Fibroblast of the conjunctiva (primary cell): ENCODE results near the gene TAOK1.
"Not testable (repeated sequence)": the region's sequence is repeated elsewhere in the genome, so short reads cannot be mapped to it uniquely, and the experiment has no call there.

Experiments
- DNase-seq: peaks from one replicate; pipeline ENCODE4 v3.0.0-alpha.2; 2010; ENCODE audit warnings: low read depth

Gene TAOK1

DNA sequence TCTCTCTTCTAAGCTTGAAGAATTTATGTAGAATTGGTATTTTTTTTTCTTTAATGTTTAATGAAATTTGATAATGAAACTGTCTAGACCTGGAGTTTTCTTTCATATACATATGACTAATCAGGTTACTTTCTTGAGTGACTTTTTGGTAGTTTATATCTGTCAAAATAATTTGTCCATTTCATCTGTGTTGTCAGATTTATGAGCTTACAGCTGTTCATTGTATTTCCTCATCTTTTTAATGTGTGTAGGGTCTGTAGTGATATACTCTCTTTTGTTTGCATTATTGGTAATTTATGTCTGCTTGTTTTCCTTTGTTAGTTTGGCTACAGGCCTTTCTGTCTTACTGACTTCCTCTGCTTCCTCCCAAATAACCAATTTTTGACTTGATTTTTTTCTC is 55.7 kb downstream of the TAOK1 start:
- no peak for DNase-seq

DNA sequence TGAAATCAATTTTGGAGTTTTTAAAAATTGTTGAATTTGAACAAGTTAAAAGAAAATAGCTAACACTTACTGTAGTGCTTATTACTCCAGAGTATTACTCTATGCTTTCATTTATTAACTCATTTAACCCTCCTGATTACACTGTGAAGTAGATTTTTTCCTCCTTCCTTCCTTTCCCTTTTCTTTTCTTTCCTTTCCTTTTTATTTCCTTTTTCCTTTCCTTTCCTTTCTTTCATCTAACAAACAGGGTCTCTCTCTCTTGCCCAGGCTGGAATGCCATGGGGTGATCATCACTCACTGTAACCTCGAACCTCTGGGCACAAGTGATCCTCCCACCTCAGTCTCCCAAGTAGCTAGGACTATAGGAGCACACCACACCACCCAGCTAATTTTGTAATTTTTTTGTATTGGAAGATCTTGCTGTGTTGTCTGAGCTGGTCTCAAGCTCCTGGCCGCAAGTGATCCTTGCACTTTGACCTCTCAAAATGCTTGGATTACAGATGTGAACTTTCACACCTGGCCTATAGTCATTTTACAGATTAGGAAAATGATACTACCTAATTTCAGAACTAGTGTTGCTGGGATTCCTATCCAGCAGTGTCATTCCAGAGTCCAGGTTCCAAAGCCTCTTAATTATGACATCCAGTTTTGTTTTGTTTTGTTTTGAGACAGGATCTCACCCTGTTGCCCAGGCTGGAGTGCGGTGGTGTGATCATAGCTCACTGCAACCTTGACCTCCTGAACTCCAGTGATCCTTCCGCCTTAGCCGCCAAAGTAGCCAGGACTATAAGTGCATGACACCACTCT is 59.9 kb downstream of the TAOK1 start:
- no peak for DNase-seq

DNA sequence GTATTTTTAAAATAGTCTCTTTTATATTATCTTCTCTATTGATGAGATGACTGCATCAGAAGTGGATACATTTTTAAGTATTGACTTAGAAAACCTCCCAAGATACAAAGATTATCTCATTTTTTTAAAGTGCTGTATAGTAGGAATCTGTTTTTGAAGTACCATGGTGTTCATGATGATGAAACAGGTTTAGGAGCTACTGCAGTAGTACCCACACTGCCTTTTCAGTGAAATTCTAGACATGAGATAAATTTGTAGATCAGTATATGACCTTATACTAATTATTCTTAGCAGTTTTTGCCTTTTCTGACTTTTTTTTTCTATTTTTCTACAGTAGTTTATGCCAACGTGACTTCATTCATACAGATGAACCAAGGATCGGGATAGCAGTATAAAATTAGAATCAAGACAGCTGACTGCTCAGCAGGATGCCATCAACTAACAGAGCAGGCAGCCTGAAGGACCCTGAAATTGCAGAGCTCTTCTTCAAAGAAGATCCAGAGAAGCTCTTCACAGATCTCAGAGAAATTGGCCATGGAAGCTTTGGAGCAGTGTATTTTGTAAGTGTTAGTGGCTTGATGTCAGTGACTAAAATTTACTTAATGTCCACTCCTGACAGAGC is 61.1 kb downstream of the TAOK1 start:
- DNase-seq: no peak

DNA sequence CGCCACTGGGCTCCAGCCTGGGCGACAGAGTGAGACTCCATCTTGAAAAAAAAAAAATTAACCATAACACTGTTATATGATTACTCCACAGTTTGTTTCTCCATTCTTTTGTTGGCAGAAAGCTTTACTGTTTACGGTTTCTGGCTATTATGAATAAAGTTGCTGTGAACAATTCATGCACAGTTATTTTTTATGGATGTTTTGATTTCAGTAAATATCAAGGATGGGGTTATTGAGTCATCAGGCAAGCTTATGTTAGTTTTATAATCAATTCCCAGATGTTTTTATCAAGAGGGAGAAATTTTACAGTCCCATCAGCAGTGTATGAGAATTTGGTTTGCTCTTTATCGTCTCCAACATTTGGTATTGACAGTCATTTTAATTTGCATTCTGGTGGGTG is 67.9 kb downstream of the TAOK1 start:
- no peak for DNase-seq

DNA sequence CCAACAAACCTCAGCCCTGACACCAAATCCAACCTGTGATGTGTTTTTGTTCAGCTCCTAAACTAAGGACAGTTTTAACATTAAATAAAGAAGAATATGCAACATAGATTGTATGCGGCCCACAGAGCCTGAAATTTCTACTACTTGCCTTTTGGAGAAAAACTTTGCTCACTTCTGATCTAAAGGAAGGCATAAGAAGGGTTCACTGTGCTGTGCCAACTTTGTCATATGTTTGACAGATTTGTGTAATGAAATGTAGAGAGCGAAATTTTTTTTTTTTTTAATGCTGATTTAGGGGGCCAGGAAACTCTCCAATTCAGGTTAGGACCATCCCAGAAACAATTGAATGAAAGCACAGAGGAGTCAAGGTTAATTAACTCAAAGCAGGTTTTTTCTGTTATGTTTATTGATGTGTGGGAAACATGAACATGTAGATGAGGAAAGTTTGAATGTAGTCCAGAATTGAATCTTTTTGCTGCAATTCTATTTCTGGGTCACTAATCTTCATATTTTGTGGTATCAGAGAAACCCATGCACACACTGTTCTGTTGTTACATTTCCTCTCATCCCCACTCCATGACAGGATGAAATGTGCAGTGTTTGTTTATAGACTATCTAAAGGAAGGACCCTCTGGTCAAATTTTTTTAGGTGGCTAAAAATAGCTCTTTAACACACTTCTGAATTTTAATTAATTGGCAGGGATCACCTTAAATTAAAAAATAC is 71.5 kb downstream of the TAOK1 start:
- no peak for DNase-seq

DNA sequence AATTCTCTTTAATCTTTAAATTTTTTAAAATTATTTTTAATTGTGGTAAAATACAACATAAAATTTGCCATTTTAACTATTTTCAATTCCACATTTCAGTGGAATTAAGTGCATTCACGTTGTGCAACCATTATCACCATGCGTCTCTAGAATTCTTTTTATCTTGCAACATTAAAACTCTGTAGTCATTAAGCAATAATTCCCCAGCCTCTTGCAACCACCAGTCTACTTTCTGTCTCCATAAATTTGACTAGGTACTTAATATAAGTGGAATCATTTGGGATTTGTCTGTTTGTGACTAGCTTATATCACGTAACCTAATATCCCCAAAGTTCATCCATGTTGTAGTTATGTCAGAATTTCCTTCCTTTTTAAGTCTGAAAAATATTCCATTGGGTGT is 79.1 kb downstream of the TAOK1 start:
- DNase-seq: no peak

DNA sequence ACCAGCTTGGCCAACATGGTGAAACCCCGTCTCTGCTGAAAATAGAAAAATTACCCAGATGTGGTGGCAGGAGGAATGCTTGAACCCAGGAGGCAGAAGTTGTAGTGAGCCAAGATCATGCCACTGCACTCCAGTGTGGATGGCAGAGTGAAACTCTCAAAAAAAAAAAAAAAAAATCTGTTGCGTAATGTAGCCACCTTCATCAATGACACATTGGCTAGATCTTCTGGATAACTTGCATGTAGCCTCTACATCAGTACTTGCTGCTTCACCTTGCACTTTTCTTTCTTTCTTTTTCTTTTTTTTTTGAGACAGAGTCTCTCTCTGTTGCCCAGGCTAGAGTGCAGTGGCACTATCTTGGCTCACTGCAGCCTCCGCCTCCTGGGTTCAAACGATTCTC is 83.3 kb downstream of the TAOK1 start:
- not testable (repeated sequence) for DNase-seq

DNA sequence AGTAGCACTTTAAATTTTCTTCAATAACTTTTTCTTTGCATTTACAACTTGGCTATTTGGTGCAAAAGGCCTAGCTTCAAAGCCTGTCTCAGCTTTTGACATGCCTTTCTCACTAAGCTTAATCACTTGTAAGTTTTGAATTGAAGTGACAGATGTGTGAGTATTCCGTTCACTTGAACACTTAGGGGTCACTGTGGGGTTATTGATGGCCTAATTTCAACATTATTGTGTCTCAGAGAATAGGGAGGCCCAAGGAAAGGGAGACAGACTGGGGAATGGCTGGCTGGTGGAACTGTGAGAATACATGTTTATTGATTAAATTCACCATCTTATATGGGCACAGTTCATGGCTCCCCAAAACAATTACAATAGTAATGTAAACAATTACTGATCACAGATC is 84.1 kb downstream of the TAOK1 start:
- DNase-seq: no peak

DNA sequence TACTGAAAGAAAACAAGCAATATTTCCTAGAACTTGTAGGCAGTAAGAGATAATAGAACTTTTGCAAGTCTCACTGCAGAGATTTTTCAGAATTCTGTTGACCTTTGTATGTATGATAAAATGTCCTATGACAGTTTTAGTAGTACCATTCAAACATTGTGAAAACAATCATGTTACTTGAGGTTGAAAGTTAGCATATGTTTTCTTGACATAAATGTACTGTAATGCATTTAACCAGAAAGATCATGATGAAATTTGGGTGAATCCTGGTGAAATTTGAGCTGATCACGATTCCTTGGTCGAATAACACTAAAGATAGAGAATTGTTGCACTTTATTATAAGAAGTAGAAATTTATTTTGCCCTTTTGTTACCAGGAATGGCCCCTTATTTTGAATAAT is 85.7 kb downstream of the TAOK1 start:
- no peak for DNase-seq

DNA sequence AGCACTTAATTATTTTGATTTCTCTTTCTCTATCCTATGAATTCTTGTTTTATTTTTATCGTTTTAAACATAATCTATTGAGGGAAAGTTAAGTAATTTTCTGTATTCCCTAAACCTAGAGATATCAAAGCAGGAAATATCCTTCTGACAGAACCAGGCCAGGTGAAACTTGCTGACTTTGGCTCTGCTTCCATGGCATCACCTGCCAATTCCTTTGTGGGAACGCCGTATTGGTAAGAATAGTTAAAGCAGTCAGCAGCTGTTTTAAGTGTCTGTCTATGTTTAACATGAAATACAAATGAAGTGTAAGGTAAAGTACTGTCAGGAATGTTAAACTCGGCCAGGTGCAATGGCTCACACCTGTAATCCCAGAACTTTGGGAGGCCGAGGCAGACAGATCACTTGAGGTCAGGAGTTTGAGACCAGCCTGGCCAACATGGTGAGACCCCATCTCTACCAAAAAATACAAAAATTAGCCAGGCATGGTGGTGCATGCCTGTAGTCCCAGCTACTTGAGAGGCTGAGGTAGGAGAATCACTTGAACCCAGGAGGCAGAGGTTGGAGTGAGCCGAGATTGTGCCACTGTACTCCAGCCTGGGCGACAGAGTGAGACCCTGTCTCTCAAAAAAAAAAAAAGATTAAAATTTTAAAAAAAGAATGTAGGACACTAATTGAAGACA is 90.2 kb downstream of the TAOK1 start:
- not testable (repeated sequence) for DNase-seq

DNA sequence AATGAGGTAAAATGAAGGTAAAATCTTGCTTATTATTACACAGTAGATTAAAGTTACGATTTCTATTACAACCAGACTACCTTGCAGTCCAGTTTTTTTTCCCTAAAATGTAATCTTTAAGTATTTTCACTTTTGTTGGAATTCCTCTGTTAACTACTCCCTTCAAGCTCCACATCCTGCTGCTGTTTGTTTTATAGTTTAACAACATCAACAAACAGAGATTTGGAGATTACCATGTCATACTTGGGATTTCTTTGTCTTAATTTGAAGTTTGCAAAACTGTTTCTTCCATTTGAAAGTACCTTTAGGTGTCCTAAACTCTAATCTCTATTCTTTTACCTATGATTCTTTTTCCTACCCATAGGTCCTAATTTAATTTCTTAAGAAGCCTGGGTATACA is 93.3 kb downstream of the TAOK1 start:
- no peak for DNase-seq

DNA sequence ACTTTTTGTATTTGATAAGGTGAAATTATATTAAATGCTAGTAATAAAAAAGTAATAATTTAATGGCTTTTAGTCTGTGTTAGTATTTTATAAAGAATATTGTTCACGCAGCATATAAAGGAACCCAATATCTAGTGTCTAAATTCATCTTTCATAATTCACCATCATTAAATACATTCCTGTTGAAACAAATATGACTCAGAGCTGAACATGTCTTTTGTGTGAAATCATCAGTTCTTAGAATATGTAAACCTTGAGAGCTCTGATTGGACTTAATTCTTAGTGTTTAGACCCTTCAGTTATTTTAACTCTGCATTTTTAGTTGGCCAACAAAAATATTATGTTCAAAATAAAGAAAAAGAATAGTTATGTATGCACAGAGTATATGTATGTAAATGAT is 104.8 kb downstream of the TAOK1 start:
- DNase-seq: no peak

DNA sequence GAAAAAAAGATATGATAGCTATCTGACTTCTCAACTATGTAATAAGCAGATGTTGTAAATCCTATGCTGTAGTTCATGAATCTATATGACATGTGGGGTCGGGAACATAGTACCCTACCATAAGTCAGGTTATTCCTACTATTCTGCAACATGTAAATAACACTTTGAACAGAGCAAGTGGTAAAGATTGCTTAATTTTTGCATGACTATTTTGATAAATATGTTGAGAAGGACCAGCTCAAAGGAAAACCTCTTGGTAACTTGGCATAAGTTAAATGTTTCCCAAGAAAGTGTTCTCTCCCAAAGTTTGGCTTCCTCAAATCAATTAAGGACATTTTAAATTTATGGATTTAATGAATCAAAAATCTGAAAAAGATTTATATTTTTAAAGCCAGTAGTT is 114.5 kb downstream of the TAOK1 start:
- DNase-seq: no peak

DNA sequence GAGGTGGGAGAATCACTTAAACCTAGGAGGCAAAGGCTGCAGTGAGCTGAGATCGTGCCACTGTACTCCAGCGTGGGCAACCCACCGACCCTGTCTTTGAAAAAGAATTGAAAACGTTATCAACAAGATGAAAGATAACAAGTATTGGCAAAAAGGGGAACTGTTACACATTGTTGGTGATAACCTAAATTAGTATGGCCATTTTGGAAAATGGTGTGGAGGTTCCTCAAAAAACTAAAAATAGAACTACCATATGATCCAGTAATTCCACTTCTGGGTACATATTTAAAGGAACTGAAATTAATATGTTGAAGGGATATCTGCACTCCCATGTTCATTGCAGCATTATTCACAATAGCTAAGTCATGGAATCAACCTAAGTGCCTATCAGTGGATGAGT is 115.7 kb downstream of the TAOK1 start:
- DNase-seq: no peak

DNA sequence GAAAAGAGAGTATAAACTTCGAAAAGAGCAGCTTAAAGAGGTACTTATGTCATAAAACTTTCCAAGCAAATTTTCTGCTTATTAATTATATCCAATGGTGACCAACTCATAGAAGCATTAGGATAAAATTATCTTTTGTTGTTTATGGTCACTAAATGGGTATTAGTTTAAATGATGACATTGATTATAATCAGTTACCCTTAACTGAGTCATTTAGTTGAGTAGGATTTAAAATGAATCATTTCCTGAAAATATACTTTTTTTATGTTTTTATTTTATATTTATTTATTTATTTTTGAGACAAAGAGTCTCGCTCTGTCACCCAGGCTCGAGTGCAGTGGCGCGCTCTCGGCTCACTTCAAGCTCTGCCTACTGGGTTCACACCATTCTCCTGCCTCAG is 120.8 kb downstream of the TAOK1 start:
- DNase-seq: no peak

DNA sequence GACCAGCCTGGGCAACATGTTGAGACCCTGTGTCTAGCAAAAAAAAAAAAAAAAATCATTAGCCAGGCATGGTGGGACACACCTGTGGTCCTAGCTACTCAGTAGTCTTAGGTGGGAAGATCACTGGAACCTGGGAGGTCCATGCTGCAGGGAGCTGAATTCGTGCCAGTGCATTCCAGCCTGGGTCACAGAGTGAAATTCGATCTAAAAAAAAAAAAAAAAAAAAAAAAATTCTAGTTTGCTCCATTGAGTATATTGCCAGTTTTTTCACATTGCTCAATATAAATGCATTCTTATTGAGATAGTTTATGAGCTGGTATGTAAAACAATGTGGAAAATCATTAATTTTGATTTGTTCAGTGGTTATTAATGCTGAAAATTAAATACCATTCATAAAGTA is 124.6 kb downstream of the TAOK1 start:
- peak; percentile 10 for DNase-seq

DNA sequence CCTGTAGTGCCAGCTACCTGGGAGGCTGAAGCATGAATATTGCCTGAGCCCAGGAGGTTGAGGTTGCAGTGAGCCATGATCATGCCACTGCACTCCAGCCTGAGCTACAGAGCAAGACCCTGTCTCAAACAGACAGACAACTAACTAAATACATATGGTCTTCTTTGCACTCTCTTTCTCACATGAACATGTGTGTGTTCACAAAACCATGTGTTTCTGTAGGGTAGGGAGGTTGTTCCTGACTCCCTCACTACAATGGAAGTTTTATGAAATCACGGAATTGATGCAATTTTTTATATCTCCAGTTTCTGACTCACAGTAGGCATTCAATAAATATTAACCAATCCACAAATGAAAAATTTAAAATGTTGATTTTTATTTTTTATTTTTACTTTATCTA is 128.2 kb downstream of the TAOK1 start:
- DNase-seq: no peak

DNA sequence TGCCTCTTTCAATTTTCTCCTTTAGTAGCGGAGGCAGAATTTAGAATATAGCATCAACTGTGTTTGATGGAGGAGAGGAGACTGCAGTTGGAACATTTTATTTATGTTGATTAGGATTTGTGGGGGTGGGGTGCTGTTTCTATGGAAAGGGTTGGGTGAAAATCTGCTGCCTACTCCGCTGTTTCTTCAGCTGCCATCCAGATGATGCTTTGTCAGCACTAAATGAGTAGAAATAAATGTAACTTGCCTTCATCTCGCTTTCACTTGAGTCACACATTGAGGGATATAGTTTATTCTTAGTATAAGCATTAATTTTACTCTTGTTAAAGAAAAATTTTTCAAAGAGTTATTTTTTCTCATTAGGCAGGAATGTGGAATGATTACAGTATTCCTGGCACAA is 134.5 kb downstream of the TAOK1 start:
- peak; percentile 14 for DNase-seq

DNA sequence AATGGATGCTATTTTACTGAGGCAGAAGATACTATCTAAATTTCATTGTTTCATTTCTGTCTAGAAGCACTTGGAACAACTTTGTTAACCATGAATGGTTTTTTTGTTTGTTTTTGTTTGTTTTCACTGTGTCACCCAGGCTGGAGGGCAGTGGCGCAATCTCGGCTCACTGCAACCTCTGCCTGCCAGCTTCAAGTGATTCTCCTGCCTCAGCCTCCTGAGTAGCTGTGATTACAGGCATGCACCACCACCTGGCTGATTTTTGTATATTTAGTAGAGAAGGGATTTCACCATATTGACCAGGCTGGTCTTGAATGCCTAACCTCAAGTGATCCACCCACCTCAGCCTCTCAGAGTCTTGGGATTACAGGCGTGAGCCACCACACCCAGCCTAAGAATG is 136.2 kb downstream of the TAOK1 start:
- no peak for DNase-seq

DNA sequence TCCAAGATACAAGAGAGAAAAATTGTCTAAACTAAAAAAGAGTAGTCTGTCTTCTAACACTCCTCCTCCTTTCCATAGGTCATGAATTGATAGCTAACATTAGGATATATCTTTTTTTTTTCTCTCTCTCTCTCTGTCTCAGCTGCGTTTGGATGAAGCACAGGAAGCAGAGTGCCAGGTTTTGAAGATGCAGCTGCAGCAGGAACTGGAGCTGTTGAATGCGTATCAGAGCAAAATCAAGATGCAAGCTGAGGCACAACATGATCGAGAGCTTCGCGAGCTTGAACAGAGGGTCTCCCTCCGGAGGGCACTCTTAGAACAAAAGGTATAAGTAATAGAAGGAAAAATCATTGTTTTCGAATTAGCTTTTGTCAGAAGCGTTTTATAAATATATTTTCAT is 143.8 kb downstream of the TAOK1 start:
- no peak for DNase-seq

DNA sequence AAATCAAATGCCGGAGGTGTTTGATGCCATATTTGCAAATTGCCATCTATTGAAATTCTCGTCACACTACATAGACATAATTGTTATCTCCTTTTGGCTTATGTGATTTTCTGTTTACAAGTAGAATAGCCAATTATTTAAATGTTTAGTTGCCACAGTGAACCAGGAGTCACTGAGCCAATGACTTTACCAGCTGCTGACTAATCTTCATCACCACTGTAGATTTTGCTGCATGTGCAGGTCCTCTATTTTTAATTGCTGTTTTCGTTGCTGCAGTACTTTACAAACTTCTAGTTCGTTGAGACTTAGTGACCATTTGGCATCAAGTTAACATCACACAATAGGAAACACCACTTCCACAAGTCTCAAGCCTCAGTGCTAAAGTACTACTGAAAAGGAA is 153.9 kb downstream of the TAOK1 start:
- DNase-seq: no peak

DNA sequence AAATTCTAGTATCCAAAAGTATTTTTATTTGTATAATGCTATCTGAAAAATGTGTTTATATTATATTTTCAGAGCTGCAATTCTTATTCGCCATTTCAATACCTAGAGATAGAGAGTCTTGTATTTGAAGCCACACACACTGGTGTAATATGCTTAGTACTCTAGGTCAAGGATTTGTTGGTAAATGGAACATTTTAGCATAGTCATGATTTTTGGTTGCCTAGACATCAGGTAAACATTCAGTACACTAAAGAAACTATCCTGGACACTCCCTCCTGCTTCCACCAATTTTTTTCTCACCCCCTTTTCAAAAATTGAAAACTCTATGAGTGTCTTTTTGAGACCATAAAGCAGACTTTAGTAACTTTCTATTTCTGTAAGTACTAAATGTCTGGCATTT is 155.9 kb downstream of the TAOK1 start:
- DNase-seq: no peak

DNA sequence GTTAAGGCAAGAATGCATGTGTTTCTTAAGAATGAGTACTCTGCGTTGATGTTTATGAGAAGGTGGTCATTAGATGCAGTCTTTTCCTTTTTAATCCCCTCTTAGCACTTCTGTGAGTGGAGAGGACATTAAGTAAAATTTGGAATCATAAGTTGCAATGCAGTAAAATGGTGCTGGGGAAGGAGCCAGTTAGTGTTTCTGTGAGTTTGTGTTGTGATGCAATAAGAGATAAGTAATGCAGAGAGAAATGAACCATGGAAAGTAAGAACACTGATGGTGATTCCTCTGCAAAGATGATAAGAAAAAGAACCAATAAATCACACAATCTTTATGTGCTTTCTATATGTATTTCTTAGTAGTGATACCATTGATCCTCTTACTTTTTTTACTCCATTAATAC is 156.7 kb downstream of the TAOK1 start:
- no peak for DNase-seq
